Aorta (tissue), 5 donors: ENCODE data around the gene ANKRD12. TPM values are rescaled to one million over a fixed set of nuclear protein-coding genes. Genes with fewer than 3 reads are reported as not detected.

Source experiments
- ATAC-seq: fragments of 200-7000 bp; cut with Tn5 transposase; one replicate; pipeline ENCODE4 v1.9.1; 2022; ENCODE audit warnings: moderate library complexity; ENCODE audit not compliant: low FRiP score
- DNase-seq, 2 donors: peaks; one replicate each; pipeline ENCODE4 v3.0.0-alpha.2; 2020
- H3K27ac ChIP-seq, 2 donors: one replicate each; pipeline ENCODE4 v1.5.1; 2013; ENCODE audit warnings: low read length in 2 of 2, mild to moderate bottlenecking in 2 of 2, moderate library complexity in 2 of 2, control low read depth in 1 of 2, inconsistent platforms in 1 of 2, low read depth in 1 of 2
- H3K27me3 ChIP-seq, 2 donors: one replicate each; pipeline ENCODE4 v1.6.1; 2013; ENCODE audit warnings: control low read depth in 1 of 2, low read length in 1 of 2, mild to moderate bottlenecking in 1 of 2, moderate library complexity in 1 of 2; ENCODE audit not compliant: insufficient read depth in 2 of 2, control insufficient read depth in 1 of 2
- H3K36me3 ChIP-seq, 2 donors: one replicate each; pipeline ENCODE4 v1.6.1; 2013; ENCODE audit warnings: control low read depth in 1 of 2, low read length in 1 of 2, mild to moderate bottlenecking in 1 of 2; ENCODE audit not compliant: insufficient read depth in 2 of 2, control insufficient read depth in 1 of 2
- H3K4me1 ChIP-seq, 2 donors: one replicate each; pipeline ENCODE4 v1.6.1; 2013; ENCODE audit warnings: low read length in 2 of 2, control low read depth in 1 of 2, mild to moderate bottlenecking in 1 of 2, moderate library complexity in 1 of 2; ENCODE audit not compliant: insufficient read depth in 2 of 2, control insufficient read depth in 1 of 2
- H3K4me3 ChIP-seq, 2 donors: one replicate each; pipeline ENCODE4 v1.5.1; 2013; ENCODE audit warnings: low read length in 2 of 2, control low read depth in 1 of 2, mild to moderate bottlenecking in 1 of 2
- H3K9me3 ChIP-seq: one replicate; pipeline ENCODE4 v1.6.1; 2013; ENCODE audit warnings: mild to moderate bottlenecking, low read length; ENCODE audit not compliant: control insufficient read depth
- WGBS, 2 donors: extraction: QIAGEN DNeasy Blood & Tissue Kit; methylation state at CpG; one replicate each; pipeline ENCODE4 v1.1.7; 2013; 5-methylcytosine and 5-hydroxymethylcytosine counted together
- intact Hi-C, 2 donors: fragments of 100-400 bp; cut with DNase I; formaldehyde crosslinking; loops; one replicate each; pipeline versions ENCODE4 v1.14.2 to v1.15.0; 2022
- polyA plus RNA-seq, 2 donors: library from polyadenylated mRNA; stranded (reverse); fragments of 200-250 nt; gene quantifications; one replicate each; pipeline ENCODE4 v1.2.3, GENCODE V29; 2013
- total RNA-seq, 2 donors: library from RNA; stranded (reverse); fragmentation: NEBNext Ultra II Directional; extraction: Animal tissue kit (Norgen Biotek cat#: 25700); gene quantifications; one replicate each; pipeline ENCODE4 v1.2.1, GENCODE V29; 2021
- donor health status: healthy with polysubstance abuse.
- donor health status: Bipolar disorder and iron deficiency.
- donor health status: DM: no; HTN: no; CAD: no.
- donor health status: DM: no; HTN: no; CAD: no.
- donor health status: DM: yes; HTN: yes; CAD: no.

ANKRD12 gene
- total and polyA plus RNA-seq, 4 donors = 7.6 to 112 (median 50.0) TPM

GRCh38 chr18:9232977-9233376 is 96.4 kb downstream of the ANKRD12 start:
- no peaks in the 10 kb centered on the region for H3K4me1 ChIP-seq
- intact Hi-C loops = no loop called here
- H3K27ac ChIP-seq = no peak overlapping the region
- no peaks in the 10 kb centered on the region for H3K27me3 ChIP-seq
- H3K4me3 ChIP-seq = no peak overlapping the region
- WGBS, 2 donors = 97 to 98% methylated on average over 4 of the region's 4 CpGs
- H3K36me3 ChIP-seq = peaks cover 0 to 6% of the 10 kb centered on the region in 2 donors
- no peak for ATAC-seq
- DNase-seq = no peak
- no peaks in the 10 kb centered on the region for H3K9me3 ChIP-seq

DNA sequence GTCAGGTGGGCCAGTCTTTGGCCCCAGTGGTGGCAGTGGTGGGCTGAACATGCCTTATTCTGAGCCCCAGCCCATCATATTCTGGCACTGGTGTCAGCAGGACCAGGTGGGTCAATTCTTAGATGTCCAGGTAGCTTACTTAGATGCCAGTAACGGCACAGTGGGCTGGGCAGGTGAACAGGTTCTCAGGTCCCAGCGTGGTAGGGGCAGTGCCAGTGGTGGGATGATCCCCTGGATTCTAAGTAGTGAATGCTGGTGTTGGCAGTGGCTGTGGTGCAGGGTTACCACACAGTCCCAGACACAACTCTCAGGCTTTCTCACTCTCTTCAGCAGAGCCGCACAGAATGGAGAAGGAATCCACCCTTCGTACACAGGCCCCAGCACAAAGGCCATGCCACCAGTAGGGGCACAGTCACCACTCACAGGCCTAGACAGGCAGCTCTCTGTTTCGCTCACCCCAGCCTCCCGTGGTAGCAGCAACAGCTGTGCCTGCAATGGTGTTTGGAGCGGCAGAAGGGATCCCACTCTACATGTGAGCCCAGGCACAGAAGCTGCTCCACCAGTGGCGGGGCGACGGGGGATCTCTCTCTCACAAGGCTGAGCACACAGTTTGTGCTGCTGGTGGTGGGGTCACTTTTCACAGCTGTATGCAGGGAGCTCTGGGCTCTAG is 97.3 kb downstream of the ANKRD12 start:
- Histone ChIP-seq H3K27me3 (no peaks in the 10 kb centered on the region), H3K9me3 (no peaks in the 10 kb centered on the region), H3K4me1 (no peaks in the 10 kb centered on the region), H3K36me3 (peaks cover 0 to 6% of the 10 kb centered on the region in 2 donors), H3K27ac (no peak overlapping the region), H3K4me3 (no peak overlapping the region)
- intact Hi-C loops = no loop called here
- DNase-seq (peak; percentile 38 to 61), ATAC-seq (no peak)
- 96 to 97% methylated on average over 10 of the region's 10 CpGs for WGBS, 2 donors

DNA sequence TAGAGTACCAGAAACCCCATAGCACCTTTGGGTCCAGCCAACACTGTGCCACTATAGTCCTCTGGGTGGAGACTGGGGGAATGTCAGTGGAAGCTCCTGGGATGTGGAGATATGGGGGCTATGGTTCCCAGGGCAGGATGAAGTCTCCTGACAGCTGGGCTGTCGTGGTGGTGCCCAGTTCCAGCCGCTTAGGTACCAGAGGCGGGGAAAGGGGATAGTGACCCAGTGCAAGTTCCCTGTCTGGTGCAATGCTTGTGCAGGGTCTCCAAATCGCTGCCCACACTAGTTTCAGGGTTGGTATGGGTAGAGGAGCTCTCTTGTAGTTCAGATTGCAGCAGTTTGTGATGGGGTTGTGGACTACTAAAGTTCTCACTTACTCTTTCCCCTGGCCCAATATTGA is 97.9 kb downstream of the ANKRD12 start:
- Histone ChIP-seq H3K36me3 (peaks cover 0 to 6% of the 10 kb centered on the region in 2 donors), H3K27me3 (no peaks in the 10 kb centered on the region), H3K9me3 (no peaks in the 10 kb centered on the region), H3K27ac (no peak overlapping the region), H3K4me1 (no peaks in the 10 kb centered on the region), H3K4me3 (no peak overlapping the region)
- 95 to 96% methylated on average over 4 of the region's 4 CpGs for WGBS, 2 donors
- intact Hi-C loops = no loop called here
- ATAC-seq = no peak
- no peak for DNase-seq

DNA sequence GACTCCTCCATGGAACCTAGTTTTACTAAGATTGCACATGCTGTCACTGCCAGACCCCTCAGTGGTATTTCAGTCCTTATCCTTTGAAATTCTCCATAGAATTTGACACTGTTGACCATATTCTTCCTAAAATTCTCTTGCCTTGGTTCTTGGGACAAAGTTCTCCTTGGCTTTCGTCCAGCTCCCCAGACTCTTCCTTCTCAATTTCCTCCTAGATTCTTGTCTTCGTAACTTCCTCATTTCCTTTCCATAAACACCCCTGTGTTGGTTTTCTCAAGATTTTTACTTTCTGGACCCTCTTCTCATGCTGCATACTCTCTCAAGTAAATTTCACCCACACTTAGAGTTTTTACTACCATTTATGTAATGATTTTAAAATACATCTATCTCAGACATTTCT is 101.4 kb downstream of the ANKRD12 start:
- H3K4me1 ChIP-seq = no peaks in the 10 kb centered on the region
- no peak overlapping the region for H3K4me3 ChIP-seq
- intact Hi-C loops = no loop called here
- no peak overlapping the region for H3K27ac ChIP-seq
- H3K9me3 ChIP-seq = no peaks in the 10 kb centered on the region
- H3K27me3 ChIP-seq = no peaks in the 10 kb centered on the region
- WGBS, 2 donors = 89 to 97% methylated on average over 2 of the region's 2 CpGs
- peaks cover 1 to 6% of the 10 kb centered on the region in 2 donors for H3K36me3 ChIP-seq
- no peak for ATAC-seq
- DNase-seq = peak in 1 of 2 donors; percentile 33

- Histone ChIP-seq H3K9me3 (no peaks in the 10 kb centered on the region), H3K36me3 (peaks cover 0 to 6% of the 10 kb centered on the region in 2 donors), H3K27me3 (no peaks in the 10 kb centered on the region), H3K4me1 (no peaks in the 10 kb centered on the region), H3K4me3 (no peak overlapping the region), H3K27ac (no peak overlapping the region)
- DNase-seq (no peak), ATAC-seq (no peak)
- intact Hi-C loops = no loop called here
- WGBS, 2 donors = 12 to 13% methylated on average over 1 of the region's 1 CpG
Measured at GRCh38 chr18:9239720-9240119, 103.1 kb downstream of the ANKRD12 start.

GRCh38 chr18:9240270-9240669 is 103.7 kb downstream of the ANKRD12 start:
- DNase-seq = no peak
- Histone ChIP-seq H3K36me3 (peaks cover 0 to 6% of the 10 kb centered on the region in 2 donors), H3K27me3 (no peaks in the 10 kb centered on the region), H3K27ac (no peak overlapping the region), H3K4me1 (no peaks in the 10 kb centered on the region), H3K9me3 (no peaks in the 10 kb centered on the region), H3K4me3 (no peak overlapping the region)
- WGBS, 2 donors = 74 to 87% methylated on average over 4 of the region's 4 CpGs
- ATAC-seq = no peak
- intact Hi-C loops = no loop called here

DNA sequence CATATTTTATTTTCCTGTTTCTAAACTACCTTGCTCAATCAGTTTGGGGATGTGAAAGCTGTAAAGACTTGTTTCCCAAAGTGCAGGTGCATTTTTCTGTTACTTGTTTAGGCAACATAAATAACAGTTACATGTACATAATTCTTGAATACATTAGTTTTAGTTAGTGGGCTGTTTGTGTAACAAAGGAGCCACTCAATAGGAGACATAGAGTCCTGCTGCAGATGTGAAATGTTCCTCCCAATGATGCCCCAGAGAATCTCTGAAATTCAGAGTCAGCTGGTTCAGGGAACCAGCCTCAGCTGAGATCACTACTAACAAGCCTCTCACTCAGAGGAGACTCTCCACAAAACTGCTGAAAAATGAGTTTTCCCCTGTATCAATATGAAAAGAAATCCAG is 106.4 kb downstream of the ANKRD12 start:
- intact Hi-C loops = no loop called here
- Histone ChIP-seq H3K36me3 (peaks cover 2 to 6% of the 10 kb centered on the region in 2 donors), H3K4me1 (no peaks in the 10 kb centered on the region), H3K27me3 (no peaks in the 10 kb centered on the region), H3K27ac (no peak overlapping the region), H3K9me3 (no peaks in the 10 kb centered on the region), H3K4me3 (no peak overlapping the region)
- no peak for DNase-seq
- ATAC-seq = no peak

- no peaks in the 10 kb centered on the region for H3K27me3 ChIP-seq
- DNase-seq (no peak), ATAC-seq (no peak)
- H3K27ac ChIP-seq = no peak overlapping the region
- H3K36me3 ChIP-seq = peaks cover 3 to 6% of the 10 kb centered on the region in 2 donors
- intact Hi-C loops = no loop called here
- H3K4me3 ChIP-seq = no peak overlapping the region
- 95 to 97% methylated on average over 3 of the region's 3 CpGs for WGBS, 2 donors
- peaks cover 1% of the 10 kb centered on the region for H3K9me3 ChIP-seq
- no peaks in the 10 kb centered on the region for H3K4me1 ChIP-seq
Measured at GRCh38 chr18:9244376-9244775, 107.8 kb downstream of the ANKRD12 start.

- intact Hi-C loops = no loop called here
- Histone ChIP-seq H3K4me3 (no peak overlapping the region), H3K4me1 (no peaks in the 10 kb centered on the region), H3K36me3 (peaks cover 0 to 3% of the 10 kb centered on the region in 2 donors), H3K27ac (no peak overlapping the region), H3K9me3 (peaks cover 3% of the 10 kb centered on the region), H3K27me3 (no peaks in the 10 kb centered on the region)
- no peak for ATAC-seq
- no peak for DNase-seq
- 97 to 98% methylated on average over 4 of the region's 4 CpGs for WGBS, 2 donors
Measured at GRCh38 chr18:9248661-9249060, 112.1 kb downstream of the ANKRD12 start.
